ENCODE measurements around the gene SLC30A2. TPM values are rescaled to one million over a fixed set of nuclear protein-coding genes. Genes with fewer than 3 reads are reported as not detected.

The SLC30A2 gene
- total RNA-seq, 1 experiment from 2014 or later = 0.17 TPM

- H3K4me3 ChIP-seq (ENCODE audit: insufficient read depth, low read depth, low read length) = no peak overlapping the region
- no peak for DNase-seq
- H3K36me3 ChIP-seq (replicated peaks; ENCODE audit: control insufficient read depth, insufficient read depth, low read length) = no peaks in the 10 kb centered on the region
- peaks cover 40% of the 10 kb centered on the region for H3K27me3 ChIP-seq (ENCODE audit: control insufficient read depth, insufficient read depth, low read length)
These were observed 7.0 kb downstream of the SLC30A2 start for GRCh38 chr1:26038904-26039303.

- Histone ChIP-seq H3K36me3 (replicated peaks; ENCODE audit: control insufficient read depth, insufficient read depth, low read length) (no peaks in the 10 kb centered on the region), H3K27me3 (ENCODE audit: control insufficient read depth, insufficient read depth, low read length) (peaks cover 40% of the 10 kb centered on the region), H3K4me3 (ENCODE audit: insufficient read depth, low read depth, low read length) (no peak overlapping the region)
- no peak for DNase-seq
These were observed 7.4 kb downstream of the SLC30A2 start for GRCh38 chr1:26038477-26038876.

GRCh38 chr1:26037904-26038303 lies 8.0 kb downstream of the SLC30A2 start:
- no peak for DNase-seq
- Histone ChIP-seq H3K4me3 (ENCODE audit: insufficient read depth, low read depth, low read length) (no peak overlapping the region), H3K27me3 (ENCODE audit: control insufficient read depth, insufficient read depth, low read length) (peaks cover 39% of the 10 kb centered on the region), H3K36me3 (replicated peaks; ENCODE audit: control insufficient read depth, insufficient read depth, low read length) (no peaks in the 10 kb centered on the region)

GRCh38 chr1:26036756-26037281 lies 9.1 kb downstream of the SLC30A2 start:
- DNase-seq = no peak
- H3K27me3 ChIP-seq (ENCODE audit: control insufficient read depth, insufficient read depth, low read length) = peaks cover 33% of the 10 kb centered on the region
- no peaks in the 10 kb centered on the region for H3K36me3 ChIP-seq (replicated peaks; ENCODE audit: control insufficient read depth, insufficient read depth, low read length)
- H3K4me3 ChIP-seq (ENCODE audit: insufficient read depth, low read depth, low read length) = no peak overlapping the region

- no peaks in the 10 kb centered on the region for H3K36me3 ChIP-seq (replicated peaks; ENCODE audit: control insufficient read depth, insufficient read depth, low read length)
These were observed 9.8 kb downstream of the SLC30A2 start for GRCh38 chr1:26035959-26036755.

GRCh38 chr1:26035203-26035958 lies 10.5 kb downstream of the SLC30A2 start:
- peak overlapping the region; percentile 81 for H3K4me3 ChIP-seq (ENCODE audit: insufficient read depth, low read depth, low read length)
- peak; percentile 100 for DNase-seq
- peaks cover 31% of the 10 kb centered on the region for H3K27me3 ChIP-seq (ENCODE audit: control insufficient read depth, insufficient read depth, low read length)
- H3K36me3 ChIP-seq (replicated peaks; ENCODE audit: control insufficient read depth, insufficient read depth, low read length) = no peaks in the 10 kb centered on the region

More at GRCh38 chr1:26035959-26036755, 9.8 kb downstream of the SLC30A2 start:
- DNase-seq = peak; percentile 98
- Histone ChIP-seq H3K27me3 (ENCODE audit: control insufficient read depth, insufficient read depth, low read length) (peaks cover 31% of the 10 kb centered on the region), H3K4me3 (ENCODE audit: insufficient read depth, low read depth, low read length) (peak overlapping the region; percentile 81)

GRCh38 chr1:26034504-26035202 lies 11.3 kb downstream of the SLC30A2 start:
- H3K4me3 ChIP-seq (ENCODE audit: insufficient read depth, low read depth, low read length) = peak overlapping the region; percentile 81
- peaks cover 31% of the 10 kb centered on the region for H3K27me3 ChIP-seq (ENCODE audit: control insufficient read depth, insufficient read depth, low read length)
- DNase-seq = no peak
- no peaks in the 10 kb centered on the region for H3K36me3 ChIP-seq (replicated peaks; ENCODE audit: control insufficient read depth, insufficient read depth, low read length)

GRCh38 chr1:26032656-26033357 lies 13.1 kb downstream of the SLC30A2 start:
- no peak overlapping the region for H3K4me3 ChIP-seq (ENCODE audit: insufficient read depth, low read depth, low read length)
- H3K36me3 ChIP-seq (replicated peaks; ENCODE audit: control insufficient read depth, insufficient read depth, low read length) = no peaks in the 10 kb centered on the region
- peaks cover 31% of the 10 kb centered on the region for H3K27me3 ChIP-seq (ENCODE audit: control insufficient read depth, insufficient read depth, low read length)
- DNase-seq = no peak

- H3K27me3 ChIP-seq (ENCODE audit: control insufficient read depth, insufficient read depth, low read length) = peaks cover 28% of the 10 kb centered on the region
- H3K36me3 ChIP-seq (replicated peaks; ENCODE audit: control insufficient read depth, insufficient read depth, low read length) = no peaks in the 10 kb centered on the region
- no peak for DNase-seq
- no peak overlapping the region for H3K4me3 ChIP-seq (ENCODE audit: insufficient read depth, low read depth, low read length)
These were observed 14.2 kb downstream of the SLC30A2 start for GRCh38 chr1:26031611-26032220.

- Histone ChIP-seq H3K36me3 (replicated peaks; ENCODE audit: control insufficient read depth, insufficient read depth, low read length) (no peaks in the 10 kb centered on the region), H3K4me3 (ENCODE audit: insufficient read depth, low read depth, low read length) (no peak overlapping the region), H3K27me3 (ENCODE audit: control insufficient read depth, insufficient read depth, low read length) (peaks cover 24% of the 10 kb centered on the region)
- DNase-seq = no peak
These were observed 14.7 kb downstream of the SLC30A2 start for GRCh38 chr1:26031196-26031595.

GRCh38 chr1:26029864-26030481 lies 15.9 kb downstream of the SLC30A2 start:
- H3K27me3 ChIP-seq (ENCODE audit: control insufficient read depth, insufficient read depth, low read length) = peaks cover 21% of the 10 kb centered on the region
- no peak overlapping the region for H3K4me3 ChIP-seq (ENCODE audit: insufficient read depth, low read depth, low read length)
- H3K36me3 ChIP-seq (replicated peaks; ENCODE audit: control insufficient read depth, insufficient read depth, low read length) = no peaks in the 10 kb centered on the region
- peak; percentile 81 for DNase-seq

GRCh38 chr1:26029054-26029863 lies 16.7 kb downstream of the SLC30A2 start:
- H3K27me3 ChIP-seq (ENCODE audit: control insufficient read depth, insufficient read depth, low read length) = peaks cover 14% of the 10 kb centered on the region
- peak; percentile 62 for DNase-seq
- no peaks in the 10 kb centered on the region for H3K36me3 ChIP-seq (replicated peaks; ENCODE audit: control insufficient read depth, insufficient read depth, low read length)
- H3K4me3 ChIP-seq (ENCODE audit: insufficient read depth, low read depth, low read length) = no peak overlapping the region

All from H7 (cell line).